ENCODE measurements around the gene IL17F.

DNA sequence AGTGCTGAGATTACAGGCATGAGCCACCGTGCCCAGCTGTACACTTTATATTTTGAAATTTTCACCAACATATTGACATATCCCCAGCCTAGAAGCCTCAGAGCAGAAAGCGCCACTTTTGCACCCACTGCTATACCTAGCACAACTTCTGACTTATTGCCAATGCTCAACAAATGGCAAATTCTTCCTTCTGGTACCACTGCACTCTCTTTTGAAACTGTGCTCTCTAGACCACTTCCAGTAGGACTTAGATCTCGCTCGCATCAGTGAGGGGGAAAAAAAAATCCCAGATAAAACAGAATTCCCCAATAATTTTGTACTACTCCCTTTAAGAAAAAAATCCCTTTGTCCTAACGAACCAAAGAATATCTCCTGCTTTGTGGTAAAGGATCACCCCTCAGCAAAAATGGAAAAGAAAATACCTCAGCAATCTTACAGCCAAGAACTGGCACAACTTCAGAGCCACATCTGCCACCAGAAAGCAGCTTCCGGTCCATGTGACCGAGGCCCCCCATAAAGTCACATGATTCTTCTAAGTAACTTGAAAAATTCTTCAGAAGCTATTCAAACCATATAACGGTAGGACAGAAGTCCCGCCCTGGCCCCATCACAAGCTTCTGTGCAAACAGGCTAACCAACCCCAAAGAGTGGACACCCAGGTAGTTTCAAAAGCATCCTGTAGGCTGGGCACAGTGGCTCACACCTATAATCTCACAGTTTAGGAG lies 18.5 kb upstream of the IL17F start:
- TF ChIP-seq, protein P1, sequence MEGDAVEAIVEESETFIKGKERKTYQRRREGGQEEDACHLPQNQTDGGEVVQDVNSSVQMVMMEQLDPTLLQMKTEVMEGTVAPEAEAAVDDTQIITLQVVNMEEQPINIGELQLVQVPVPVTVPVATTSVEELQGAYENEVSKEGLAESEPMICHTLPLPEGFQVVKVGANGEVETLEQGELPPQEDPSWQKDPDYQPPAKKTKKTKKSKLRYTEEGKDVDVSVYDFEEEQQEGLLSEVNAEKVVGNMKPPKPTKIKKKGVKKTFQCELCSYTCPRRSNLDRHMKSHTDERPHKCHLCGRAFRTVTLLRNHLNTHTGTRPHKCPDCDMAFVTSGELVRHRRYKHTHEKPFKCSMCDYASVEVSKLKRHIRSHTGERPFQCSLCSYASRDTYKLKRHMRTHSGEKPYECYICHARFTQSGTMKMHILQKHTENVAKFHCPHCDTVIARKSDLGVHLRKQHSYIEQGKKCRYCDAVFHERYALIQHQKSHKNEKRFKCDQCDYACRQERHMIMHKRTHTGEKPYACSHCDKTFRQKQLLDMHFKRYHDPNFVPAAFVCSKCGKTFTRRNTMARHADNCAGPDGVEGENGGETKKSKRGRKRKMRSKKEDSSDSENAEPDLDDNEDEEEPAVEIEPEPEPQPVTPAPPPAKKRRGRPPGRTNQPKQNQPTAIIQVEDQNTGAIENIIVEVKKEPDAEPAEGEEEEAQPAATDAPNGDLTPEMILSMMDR (IDR thresholded peaks at IDR 0.05; ENCODE audit: control extremely low read depth in 1 of 3, insufficient read depth in 1 of 3, low read depth in 1 of 3, low read length in 3 of 3) = no peak
- TF ChIP-seq SP1 (IDR thresholded peaks at IDR 0.05; ENCODE audit: low read depth, low read length) = no peak
- no peak for TF ChIP-seq EP300 (IDR thresholded peaks at IDR 0.05; ENCODE audit: borderline replicate concordance in 1 of 2, low read depth in 2 of 2, low read length in 2 of 2)
- no peak for TF ChIP-seq GTF2F1 (IDR thresholded peaks at IDR 0.05; ENCODE audit: borderline replicate concordance, low read depth, low read length)
- no peak for TF ChIP-seq POLR2A (IDR thresholded peaks at IDR 0.05; ENCODE audit: control extremely low read depth in 1 of 2, low read depth in 2 of 2, low read length in 2 of 2)
- no peak for TF ChIP-seq JUND (IDR thresholded peaks at IDR 0.05; ENCODE audit: low read length)
- no peak for TF ChIP-seq KDM4A (IDR thresholded peaks at IDR 0.05; ENCODE audit: low read depth, low read length, severe bottlenecking)
- TF ChIP-seq, protein P2, sequence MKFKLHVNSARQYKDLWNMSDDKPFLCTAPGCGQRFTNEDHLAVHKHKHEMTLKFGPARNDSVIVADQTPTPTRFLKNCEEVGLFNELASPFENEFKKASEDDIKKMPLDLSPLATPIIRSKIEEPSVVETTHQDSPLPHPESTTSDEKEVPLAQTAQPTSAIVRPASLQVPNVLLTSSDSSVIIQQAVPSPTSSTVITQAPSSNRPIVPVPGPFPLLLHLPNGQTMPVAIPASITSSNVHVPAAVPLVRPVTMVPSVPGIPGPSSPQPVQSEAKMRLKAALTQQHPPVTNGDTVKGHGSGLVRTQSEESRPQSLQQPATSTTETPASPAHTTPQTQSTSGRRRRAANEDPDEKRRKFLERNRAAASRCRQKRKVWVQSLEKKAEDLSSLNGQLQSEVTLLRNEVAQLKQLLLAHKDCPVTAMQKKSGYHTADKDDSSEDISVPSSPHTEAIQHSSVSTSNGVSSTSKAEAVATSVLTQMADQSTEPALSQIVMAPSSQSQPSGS (IDR thresholded peaks at IDR 0.05; ENCODE audit: low read length) = no peak
- no peak for TF ChIP-seq TBP (IDR thresholded peaks at IDR 0.05; ENCODE audit: low read depth, low read length)
